Measurements from ENCODE around the gene C3orf52. TPM values are rescaled to one million over a fixed set of nuclear protein-coding genes. Genes with fewer than 3 reads are reported as not detected.

C3orf52 gene
- total RNA-seq, 1 donor from 2014 or later: 0.32 TPM

DNA sequence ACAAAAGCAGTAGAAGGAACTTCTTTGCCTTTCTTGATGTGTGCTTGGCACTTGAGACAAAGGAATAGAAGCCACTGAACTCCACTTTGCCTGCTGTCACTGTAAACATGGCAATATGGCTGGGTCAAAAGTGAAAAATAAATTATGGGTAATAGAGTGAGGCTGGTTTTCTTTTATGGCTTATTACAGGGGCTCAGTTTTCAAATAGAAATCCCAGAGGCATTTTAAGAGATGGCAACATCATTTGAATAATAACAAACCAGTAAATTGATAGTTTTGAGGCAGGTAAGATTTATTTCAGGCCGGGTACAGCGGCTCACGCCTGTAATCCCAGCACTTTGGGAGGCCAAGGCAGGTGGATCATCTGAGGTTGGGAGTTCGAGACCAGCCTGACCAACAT lies 2.8 kb downstream of the C3orf52 start:
- no peak for DNase-seq (ENCODE audit: low spot score in 2 of 2)
- Histone ChIP-seq H3K4me3 (no peak overlapping the region), H3K4me1 (peaks cover 0 to 17% of the 10 kb centered on the region in 2 donors), H3K9me3 (no peaks in the 10 kb centered on the region), H3K36me3 (no peaks in the 10 kb centered on the region), H3K27ac (no peak overlapping the region), H3K27me3 (no peaks in the 10 kb centered on the region)
- intact Hi-C loops (cut with DNase I): loop anchor here (5.0 to 10.0 kb wide), 2 partner anchors 224 to 1123 kb away; partner anchors contain the start of gene BOC
- TF ChIP-seq, protein P1, sequence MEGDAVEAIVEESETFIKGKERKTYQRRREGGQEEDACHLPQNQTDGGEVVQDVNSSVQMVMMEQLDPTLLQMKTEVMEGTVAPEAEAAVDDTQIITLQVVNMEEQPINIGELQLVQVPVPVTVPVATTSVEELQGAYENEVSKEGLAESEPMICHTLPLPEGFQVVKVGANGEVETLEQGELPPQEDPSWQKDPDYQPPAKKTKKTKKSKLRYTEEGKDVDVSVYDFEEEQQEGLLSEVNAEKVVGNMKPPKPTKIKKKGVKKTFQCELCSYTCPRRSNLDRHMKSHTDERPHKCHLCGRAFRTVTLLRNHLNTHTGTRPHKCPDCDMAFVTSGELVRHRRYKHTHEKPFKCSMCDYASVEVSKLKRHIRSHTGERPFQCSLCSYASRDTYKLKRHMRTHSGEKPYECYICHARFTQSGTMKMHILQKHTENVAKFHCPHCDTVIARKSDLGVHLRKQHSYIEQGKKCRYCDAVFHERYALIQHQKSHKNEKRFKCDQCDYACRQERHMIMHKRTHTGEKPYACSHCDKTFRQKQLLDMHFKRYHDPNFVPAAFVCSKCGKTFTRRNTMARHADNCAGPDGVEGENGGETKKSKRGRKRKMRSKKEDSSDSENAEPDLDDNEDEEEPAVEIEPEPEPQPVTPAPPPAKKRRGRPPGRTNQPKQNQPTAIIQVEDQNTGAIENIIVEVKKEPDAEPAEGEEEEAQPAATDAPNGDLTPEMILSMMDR (IDR thresholded peaks at IDR 0.05): no peak

DNA sequence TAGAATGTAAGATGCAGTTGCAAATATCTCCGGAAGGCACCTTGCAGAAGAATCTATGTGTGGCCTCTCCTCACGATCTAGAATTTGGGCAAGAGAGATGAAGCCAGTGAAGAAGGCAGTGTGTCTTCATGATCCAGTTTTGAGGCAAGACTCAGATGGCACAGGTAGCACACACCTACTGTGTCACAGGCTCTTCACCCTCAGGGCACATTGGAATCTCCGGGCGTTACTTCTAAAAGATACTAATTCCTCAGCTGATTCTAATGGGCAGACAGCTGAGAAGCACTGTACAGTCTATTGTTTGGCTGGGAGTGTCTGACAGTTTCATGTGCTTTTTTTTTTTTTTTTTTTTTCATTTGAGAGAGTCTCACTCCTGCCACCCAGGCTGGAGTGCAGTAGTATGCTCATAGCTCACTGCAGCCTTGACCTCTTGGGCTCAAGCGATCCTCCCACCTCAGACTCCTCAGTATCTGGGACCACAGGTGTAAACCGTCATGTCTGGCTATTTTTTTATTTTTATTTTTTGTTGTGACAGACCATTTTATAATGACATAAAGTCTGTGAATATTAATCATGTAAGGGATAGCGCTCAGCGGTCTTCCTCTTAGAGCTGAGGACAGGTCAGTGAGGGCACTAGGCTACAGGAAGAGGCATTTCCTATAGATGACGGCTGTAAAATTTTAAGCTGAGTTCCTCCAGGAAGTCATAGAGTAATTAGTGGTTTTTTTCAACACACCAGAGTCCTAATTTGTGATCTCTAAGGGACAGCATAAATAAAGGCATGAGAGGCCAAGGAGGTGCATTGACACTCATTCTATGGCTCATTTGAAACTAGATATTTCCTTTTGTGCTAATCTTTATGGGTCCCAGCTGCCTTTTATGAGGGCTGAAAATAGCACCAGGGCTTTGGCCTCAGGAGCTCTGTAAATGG lies 4.0 kb downstream of the C3orf52 start:
- Histone ChIP-seq H3K36me3 (no peaks in the 10 kb centered on the region), H3K27ac (no peak overlapping the region), H3K4me1 (peaks cover 0 to 17% of the 10 kb centered on the region in 2 donors), H3K9me3 (no peaks in the 10 kb centered on the region), H3K4me3 (no peak overlapping the region), H3K27me3 (no peaks in the 10 kb centered on the region)
- TF ChIP-seq, protein P1 (IDR thresholded peaks at IDR 0.05): no peak
- no peak for DNase-seq (ENCODE audit: low spot score in 2 of 2)
- intact Hi-C loops (cut with DNase I): loop anchor here (5.0 to 10.0 kb wide), 2 partner anchors 225 to 1122 kb away; partner anchors contain the start of gene BOC

DNA sequence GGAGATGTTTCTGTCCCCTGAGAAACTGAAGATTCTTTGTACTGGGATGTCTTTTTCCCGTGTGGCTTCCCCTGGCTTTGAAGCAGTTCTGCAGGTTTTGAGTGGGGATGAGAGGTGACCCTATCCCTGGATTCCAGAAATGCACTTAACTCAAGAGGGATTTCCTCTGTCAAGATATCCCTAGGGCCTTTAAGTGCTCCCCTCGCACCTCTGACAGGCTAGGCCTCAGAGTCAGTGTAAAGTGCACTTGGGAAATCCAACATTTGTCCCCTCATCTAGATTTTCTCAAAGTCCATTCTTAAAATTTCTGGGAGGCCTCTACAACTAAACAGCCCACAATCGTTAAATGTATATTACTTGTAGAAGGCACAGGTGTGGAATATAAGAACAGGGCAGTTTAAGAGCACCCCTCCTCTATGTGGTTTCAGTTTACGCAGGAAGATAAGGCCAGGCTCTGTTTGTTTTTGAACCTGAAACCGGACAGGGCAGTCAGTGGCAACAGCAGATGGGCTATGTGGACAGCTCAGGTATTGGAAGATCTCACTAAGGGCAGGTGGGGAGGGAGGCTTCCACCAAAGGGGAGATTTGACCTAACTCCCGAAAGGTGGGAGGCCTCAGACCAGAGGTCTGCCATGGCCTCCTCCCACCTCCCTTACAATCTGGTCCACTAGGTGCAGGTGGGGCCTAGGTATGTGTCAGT lies 4.8 kb downstream of the C3orf52 start:
- no peaks in the 10 kb centered on the region for H3K9me3 ChIP-seq
- no peak overlapping the region for H3K27ac ChIP-seq
- no peaks in the 10 kb centered on the region for H3K27me3 ChIP-seq
- H3K36me3 ChIP-seq: no peaks in the 10 kb centered on the region
- DNase-seq (ENCODE audit: low spot score in 2 of 2): no peak
- TF ChIP-seq, protein P1 (IDR thresholded peaks at IDR 0.05): no peak
- no peak overlapping the region for H3K4me3 ChIP-seq
- peaks cover 0 to 14% of the 10 kb centered on the region in 2 donors for H3K4me1 ChIP-seq
- intact Hi-C loops (cut with DNase I): no loop called here

DNA sequence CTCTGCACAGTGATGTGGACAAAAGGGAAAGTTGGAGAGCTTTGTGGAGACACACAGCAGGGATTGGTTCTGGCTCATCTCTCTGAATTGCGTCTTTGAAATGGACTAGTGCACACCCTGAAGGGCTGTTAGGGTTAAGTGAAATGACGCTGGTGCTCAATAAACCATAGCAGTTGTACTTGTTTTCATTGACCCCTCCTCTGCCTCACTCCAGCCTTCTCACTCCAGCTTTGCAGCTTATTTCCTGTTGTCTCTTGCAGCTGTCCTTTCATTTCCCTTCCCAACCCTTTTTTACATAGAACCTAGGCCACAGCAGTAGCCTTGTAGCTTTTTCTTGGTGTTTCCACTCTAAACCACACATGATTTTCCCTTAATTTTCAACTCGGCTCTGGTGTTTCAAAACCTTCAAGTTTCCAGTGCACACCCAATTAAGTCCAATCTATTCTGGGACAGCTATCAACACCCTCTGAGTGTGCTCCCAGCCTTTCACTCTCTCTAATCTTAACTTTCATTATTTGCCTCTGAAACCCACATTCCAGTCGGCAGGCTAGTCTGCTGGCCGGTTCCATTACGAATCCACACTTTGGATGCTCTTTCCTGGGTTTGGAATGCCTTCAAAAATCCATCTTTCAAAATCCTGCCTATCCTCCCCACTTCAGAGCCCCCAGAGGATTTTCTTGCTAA lies 6.4 kb downstream of the C3orf52 start:
- intact Hi-C loops (cut with DNase I): no loop called here
- H3K4me3 ChIP-seq: peak overlapping the region in 1 of 2 donors; percentile 21
- TF ChIP-seq, protein P1 (IDR thresholded peaks at IDR 0.05): no peak
- peaks cover 0 to 11% of the 10 kb centered on the region in 2 donors for H3K4me1 ChIP-seq
- no peaks in the 10 kb centered on the region for H3K27me3 ChIP-seq
- no peaks in the 10 kb centered on the region for H3K36me3 ChIP-seq
- H3K27ac ChIP-seq: peak overlapping the region in 1 of 2 donors; percentile 23
- no peak for DNase-seq (ENCODE audit: low spot score in 2 of 2)
- H3K9me3 ChIP-seq: no peaks in the 10 kb centered on the region

DNA sequence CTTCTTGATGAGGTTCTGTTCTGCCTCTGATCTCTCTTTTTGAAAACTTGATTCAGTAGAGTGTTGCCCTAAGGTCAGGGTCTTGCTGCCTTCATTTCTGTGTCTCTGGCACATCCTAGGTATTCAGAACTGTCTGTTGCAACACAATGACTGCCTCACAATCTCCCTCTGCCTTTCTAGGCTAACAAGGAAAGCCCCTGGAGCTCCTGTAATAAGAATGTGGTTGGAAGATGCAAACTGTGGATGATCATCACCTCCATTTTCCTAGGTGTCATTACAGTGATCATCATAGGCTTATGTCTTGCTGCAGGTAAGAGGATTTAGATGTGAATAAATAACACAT lies 7.0 kb downstream of the C3orf52 start:
- peaks cover 0 to 11% of the 10 kb centered on the region in 2 donors for H3K4me1 ChIP-seq
- no peak for DNase-seq (ENCODE audit: low spot score in 2 of 2)
- no peaks in the 10 kb centered on the region for H3K27me3 ChIP-seq
- H3K9me3 ChIP-seq: no peaks in the 10 kb centered on the region
- TF ChIP-seq, protein P1 (IDR thresholded peaks at IDR 0.05): no peak
- H3K36me3 ChIP-seq: no peaks in the 10 kb centered on the region
- H3K4me3 ChIP-seq: peak overlapping the region in 1 of 2 donors; percentile 21
- H3K27ac ChIP-seq: peak overlapping the region in 1 of 2 donors; percentile 23
- intact Hi-C loops (cut with DNase I): no loop called here
